ENCODE measurements around the gene MRPL42. TPM values are rescaled to one million over a fixed set of nuclear protein-coding genes. Genes with fewer than 3 reads are reported as not detected.
"Not testable (repeated sequence)": the region's sequence is repeated elsewhere in the genome, so short reads cannot be mapped to it uniquely, and the experiment has no call there.

Gene MRPL42
- total RNA-seq, 1 experiment from 2014 or later: 108 TPM

- H3K9me3 ChIP-seq (ENCODE audit: control insufficient read depth, low read depth, low read length): no peaks in the 10 kb centered on the region
- H3K23ac ChIP-seq (ENCODE audit: insufficient read length, low read depth, low read length): no peak overlapping the region
- H3K79me1 ChIP-seq (ENCODE audit: insufficient read depth, low read depth, low read length, poor library complexity, severe bottlenecking): no peaks in the 10 kb centered on the region
- Mint-ChIP-seq H3K4me3 (no peak overlapping the region), H3K9me3 (no peaks in the 10 kb centered on the region), H3K36me3 (ENCODE audit: insufficient read depth in 1 of 3, low read depth in 3 of 3) (peaks cover 31 to 55% (median 50%) of the 10 kb centered on the region in 3 experiments; a peak in 6 of 7 replicates), H3K27me3 (ENCODE audit: low read depth) (no peaks in the 10 kb centered on the region), H3K4me1 (no peaks in the 10 kb centered on the region), H3K27ac (no peak overlapping the region)
- no peak overlapping the region for H3K4me2 ChIP-seq (ENCODE audit: insufficient read depth, insufficient read length, low read length)
- no peak overlapping the region for H4K8ac ChIP-seq (replicated peaks; ENCODE audit: insufficient read length, low read depth, low read length)
- H2BK15ac ChIP-seq (ENCODE audit: low read depth, low read length): no peak overlapping the region
- no CpG with 5 or more reads among the region's 8 CpGs for WGBS (ENCODE audit: extremely low coverage, insufficient read length, low lambda C conversion rate)
- no peak for TF ChIP-seq CTCF (conservative IDR thresholded peaks at IDR 0.05)
- no peaks in the 10 kb centered on the region for H3K23me2 ChIP-seq (ENCODE audit: insufficient read length, low read depth, low read length, poor library complexity, severe bottlenecking)
- no peak overlapping the region for H2BK12ac ChIP-seq (ENCODE audit: insufficient read length, low read depth, low read length)
- no peak for DNase-seq
- H2BK20ac ChIP-seq (ENCODE audit: low read depth, low read length, poor library complexity, severe bottlenecking): no peak overlapping the region
- no peaks in the 10 kb centered on the region for H3K4me1 ChIP-seq (ENCODE audit: insufficient read depth, low read length)
- H4K20me1 ChIP-seq (ENCODE audit: control insufficient read depth, insufficient read depth, insufficient read length): no peaks in the 10 kb centered on the region
- no peak overlapping the region for H3K14ac ChIP-seq (ENCODE audit: insufficient read depth, low read length)
- H3K79me2 ChIP-seq (ENCODE audit: insufficient read depth, low read length): no peaks in the 10 kb centered on the region
- no peak overlapping the region for H3K27ac ChIP-seq (ENCODE audit: insufficient read length, low read depth, low read length)
- H3T11ph ChIP-seq (ENCODE audit: low read length): no peak overlapping the region
- no peak overlapping the region for H2BK120ac ChIP-seq (ENCODE audit: low read depth, low read length, poor library complexity, severe bottlenecking)
- H2BK5ac ChIP-seq (ENCODE audit: insufficient read length, low read length): no peak overlapping the region
- no peak overlapping the region for H4K5ac ChIP-seq (ENCODE audit: insufficient read length, low read depth, low read length)
- H3K9ac ChIP-seq (ENCODE audit: extremely low read depth, insufficient read length, low read length): no peak overlapping the region
- H4K91ac ChIP-seq (ENCODE audit: insufficient read length, low read depth, low read length): no peak overlapping the region
- no peak overlapping the region for H2AFZ ChIP-seq (ENCODE audit: low read length)
- H3K56ac ChIP-seq (ENCODE audit: insufficient read length, low read depth, low read length): no peak overlapping the region
- no peak overlapping the region for H2AK5ac ChIP-seq (ENCODE audit: insufficient read length, low read length)
- no peaks in the 10 kb centered on the region for H3K27me3 ChIP-seq (ENCODE audit: insufficient read depth, low read length)
- no peak overlapping the region for H3K18ac ChIP-seq (ENCODE audit: insufficient read length, low read depth, low read length)
- H3K4ac ChIP-seq (ENCODE audit: low read depth, low read length): no peak overlapping the region
These were observed 17.1 kb downstream of the MRPL42 start for GRCh38 chr12:93484315-93484981.

- not testable (repeated sequence) for H2BK12ac ChIP-seq (ENCODE audit: insufficient read length, low read depth, low read length); H3K4me3 Mint-ChIP-seq; H4K91ac ChIP-seq (ENCODE audit: insufficient read length, low read depth, low read length); H3K4ac ChIP-seq (ENCODE audit: low read depth, low read length); H3K9me3 ChIP-seq (ENCODE audit: control insufficient read depth, low read depth, low read length); H2AFZ ChIP-seq (ENCODE audit: low read length); H3K23ac ChIP-seq (ENCODE audit: insufficient read length, low read depth, low read length); H4K8ac ChIP-seq (replicated peaks; ENCODE audit: insufficient read length, low read depth, low read length); H3K23me2 ChIP-seq (ENCODE audit: insufficient read length, low read depth, low read length, poor library complexity, severe bottlenecking); H2BK15ac ChIP-seq (ENCODE audit: low read depth, low read length); H4K20me1 ChIP-seq (ENCODE audit: control insufficient read depth, insufficient read depth, insufficient read length); H3T11ph ChIP-seq (ENCODE audit: low read length); H3K79me2 ChIP-seq (ENCODE audit: insufficient read depth, low read length); H3K27me3 Mint-ChIP-seq (ENCODE audit: low read depth); H4K5ac ChIP-seq (ENCODE audit: insufficient read length, low read depth, low read length); H2AK5ac ChIP-seq (ENCODE audit: insufficient read length, low read length); H2BK120ac ChIP-seq (ENCODE audit: low read depth, low read length, poor library complexity, severe bottlenecking); H3K18ac ChIP-seq (ENCODE audit: insufficient read length, low read depth, low read length); H3K9me3 Mint-ChIP-seq; H3K27ac ChIP-seq (ENCODE audit: insufficient read length, low read depth, low read length); DNase-seq; H3K27ac Mint-ChIP-seq; H3K9ac ChIP-seq (ENCODE audit: extremely low read depth, insufficient read length, low read length); H3K4me1 Mint-ChIP-seq; H2BK5ac ChIP-seq (ENCODE audit: insufficient read length, low read length); H3K56ac ChIP-seq (ENCODE audit: insufficient read length, low read depth, low read length); H3K14ac ChIP-seq (ENCODE audit: insufficient read depth, low read length); H3K27me3 ChIP-seq (ENCODE audit: insufficient read depth, low read length); H2BK20ac ChIP-seq (ENCODE audit: low read depth, low read length, poor library complexity, severe bottlenecking); H3K79me1 ChIP-seq (ENCODE audit: insufficient read depth, low read depth, low read length, poor library complexity, severe bottlenecking); H3K4me1 ChIP-seq (ENCODE audit: insufficient read depth, low read length); H3K4me2 ChIP-seq (ENCODE audit: insufficient read depth, insufficient read length, low read length)
- H3K36me3 Mint-ChIP-seq (ENCODE audit: insufficient read depth in 1 of 3, low read depth in 3 of 3): peaks cover 32 to 73% (median 69%) of the 10 kb centered on the region in 3 experiments
- WGBS (ENCODE audit: extremely low coverage, insufficient read length, low lambda C conversion rate): no CpG with 5 or more reads among the region's 1 CpG
These were observed 25.5 kb downstream of the MRPL42 start for GRCh38 chr12:93492808-93493207.

Data from H9 (cell line).